Ecto neural progenitor cell (in vitro differentiated cells): ENCODE measurements around the gene GUCY2F.

Experiments used
- DNase-seq: peaks from one replicate; pipeline ENCODE4 v3.0.0-alpha.2; 2018; ENCODE audit warnings: low spot score

The GUCY2F gene

DNA sequence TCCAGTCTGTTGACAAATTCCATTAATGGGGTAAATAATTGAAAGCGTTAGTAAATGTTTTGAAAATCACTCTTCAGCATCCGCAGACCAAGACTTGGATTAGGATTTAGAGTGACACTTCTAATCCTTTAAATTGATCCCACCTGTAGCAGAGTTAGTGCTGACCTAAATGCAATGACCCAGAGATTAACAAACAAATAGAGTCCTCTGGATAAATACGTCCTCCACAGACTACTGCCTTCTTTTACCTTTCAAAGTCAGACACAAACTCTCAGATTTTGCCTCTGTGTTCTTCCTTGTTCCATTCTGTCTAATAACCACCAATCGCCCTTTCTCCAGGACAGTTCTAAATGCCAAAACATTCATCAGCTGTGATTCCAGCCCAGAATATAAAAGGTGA lies at the start of gene GUCY2F:
TSS of gene GUCY2F (minus strand) at position 101 of the 400 bp plus-strand sequence. CDS start 6,150 bp downstream, outside the sequence.
- DNase-seq = no peak

DNA sequence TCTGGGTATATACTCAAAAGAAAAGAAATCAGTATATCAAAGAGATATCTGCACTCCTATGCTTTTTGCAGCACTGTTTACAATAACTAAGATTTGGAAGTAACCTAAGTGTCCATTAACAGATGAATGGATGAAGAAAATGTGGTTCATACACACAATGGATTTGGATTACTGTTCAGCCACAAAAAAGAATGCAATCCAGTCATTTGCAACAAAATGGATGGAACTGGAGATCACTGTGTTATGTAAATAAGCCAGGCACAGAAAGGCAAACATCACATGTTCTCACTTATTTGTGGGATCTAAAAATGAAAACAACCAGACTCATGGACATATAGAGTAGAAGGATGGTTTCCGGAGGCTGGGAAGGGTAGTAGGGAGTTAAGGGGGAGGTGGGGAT lies 37.1 kb upstream of the GUCY2F start:
- DNase-seq = no peak

DNA sequence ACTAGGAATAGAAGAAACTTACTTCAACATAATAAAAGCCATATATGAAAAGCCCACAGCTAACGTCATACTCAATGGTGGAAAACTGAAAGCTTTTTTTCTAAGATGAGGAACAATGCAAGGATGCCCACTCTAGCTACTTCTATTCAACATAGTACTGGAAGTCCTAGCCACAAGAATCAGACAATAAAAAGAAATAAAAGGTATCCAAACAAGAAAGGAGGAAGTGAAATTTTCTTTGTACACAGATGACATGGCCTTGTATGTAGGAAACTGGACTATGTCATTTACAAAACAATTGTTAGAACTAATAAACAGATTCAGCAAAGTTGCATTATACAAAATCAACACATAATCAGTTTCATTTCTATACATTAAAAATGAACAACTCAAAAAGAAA lies 29.2 kb upstream of the GUCY2F start:
- DNase-seq = no peak

DNA sequence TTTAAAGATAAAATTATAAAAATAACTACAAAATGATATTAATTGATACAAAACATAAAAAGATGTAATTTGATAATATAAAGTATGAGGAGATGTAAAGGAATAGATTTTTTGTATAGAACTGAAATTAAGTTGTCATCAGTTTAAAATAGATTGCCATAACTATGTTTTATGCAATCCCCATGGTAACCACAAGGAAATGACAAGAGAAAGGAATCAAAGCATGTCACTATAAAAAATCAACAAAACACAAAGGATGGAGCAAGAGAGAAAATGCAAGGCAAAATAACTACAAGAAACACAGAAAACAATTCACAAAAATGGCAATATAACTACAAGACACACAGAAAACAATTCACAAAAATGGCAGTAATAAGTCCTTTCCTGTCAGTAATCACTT lies 27.0 kb upstream of the GUCY2F start:
- DNase-seq = no peak

DNA sequence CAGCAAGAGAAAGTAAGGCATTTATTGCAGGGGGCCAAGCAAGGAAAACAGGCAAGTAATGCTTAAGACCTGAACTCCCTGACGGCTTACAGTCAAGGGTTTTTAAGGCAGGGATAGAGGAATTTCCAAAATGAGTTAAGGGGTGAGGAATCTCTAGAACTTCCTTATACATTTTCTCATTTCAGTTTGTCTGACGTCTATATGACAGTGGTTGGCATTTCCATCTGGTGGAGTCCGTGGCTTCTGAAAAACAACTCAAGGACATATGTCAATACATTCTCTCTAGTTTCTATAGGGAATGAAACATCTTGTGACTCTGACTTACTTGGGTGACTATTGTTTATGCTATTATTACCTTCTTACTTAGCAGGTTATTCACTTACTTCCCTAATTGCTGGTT lies 19.3 kb upstream of the GUCY2F start:
- DNase-seq = no peak

DNA sequence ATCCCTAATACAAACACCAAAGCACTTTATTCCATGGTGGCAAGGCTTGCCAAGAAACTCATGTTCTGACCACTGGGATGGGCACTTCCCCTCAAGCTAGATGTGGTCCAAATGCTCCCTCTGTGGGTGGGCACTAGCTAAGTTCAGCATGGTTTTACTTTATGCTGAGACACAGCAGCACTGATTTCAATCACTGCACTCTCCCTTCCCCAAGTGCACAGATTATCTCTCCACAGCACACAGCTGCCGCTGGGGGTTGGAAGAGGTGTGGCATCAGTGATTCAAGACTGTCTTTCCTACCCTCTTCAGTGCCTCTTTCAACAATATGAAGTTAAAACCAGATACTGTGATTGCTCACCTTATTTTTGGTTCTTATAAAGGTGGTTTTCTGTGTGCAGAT lies 16.5 kb upstream of the GUCY2F start:
- DNase-seq = no peak

DNA sequence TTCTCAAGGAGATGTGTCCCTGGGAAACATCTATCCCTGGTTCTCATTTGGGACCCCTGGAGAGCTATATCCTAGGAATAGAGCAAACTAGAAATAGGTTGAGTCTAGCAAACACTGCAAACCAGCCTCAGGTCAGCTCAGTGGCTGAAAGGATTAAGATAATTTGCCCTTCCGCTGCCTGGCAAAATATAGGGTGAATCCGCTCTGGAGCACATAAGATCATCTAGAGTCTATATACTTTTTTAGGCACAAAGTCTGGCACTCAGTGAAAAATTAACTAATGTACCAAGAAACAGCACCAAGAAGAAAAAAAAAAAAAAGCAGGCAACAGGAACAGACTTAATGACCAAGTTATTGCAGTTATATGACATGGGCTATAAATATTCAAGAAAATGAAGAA lies 7.3 kb upstream of the GUCY2F start:
- no peak for DNase-seq

DNA sequence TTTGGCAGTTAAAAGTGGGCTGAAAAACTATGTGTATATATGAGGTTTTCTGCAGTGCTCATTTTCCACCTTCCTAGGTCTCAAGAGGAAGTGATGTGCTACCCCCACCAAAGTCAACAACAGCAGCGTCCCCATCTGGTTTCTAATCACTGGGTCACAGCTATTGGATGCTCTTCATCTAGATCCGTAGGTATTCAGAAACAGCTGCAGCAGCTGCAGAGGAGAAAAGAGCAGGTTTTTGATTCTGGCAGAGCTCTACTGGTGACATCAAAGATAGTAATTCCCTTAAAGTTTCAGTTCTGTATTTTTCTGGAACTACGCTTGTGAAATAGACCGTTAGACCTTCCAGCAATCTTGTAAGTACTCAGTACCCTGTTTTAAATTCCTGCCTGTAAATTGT lies 5.8 kb upstream of the GUCY2F start:
- no peak for DNase-seq

DNA sequence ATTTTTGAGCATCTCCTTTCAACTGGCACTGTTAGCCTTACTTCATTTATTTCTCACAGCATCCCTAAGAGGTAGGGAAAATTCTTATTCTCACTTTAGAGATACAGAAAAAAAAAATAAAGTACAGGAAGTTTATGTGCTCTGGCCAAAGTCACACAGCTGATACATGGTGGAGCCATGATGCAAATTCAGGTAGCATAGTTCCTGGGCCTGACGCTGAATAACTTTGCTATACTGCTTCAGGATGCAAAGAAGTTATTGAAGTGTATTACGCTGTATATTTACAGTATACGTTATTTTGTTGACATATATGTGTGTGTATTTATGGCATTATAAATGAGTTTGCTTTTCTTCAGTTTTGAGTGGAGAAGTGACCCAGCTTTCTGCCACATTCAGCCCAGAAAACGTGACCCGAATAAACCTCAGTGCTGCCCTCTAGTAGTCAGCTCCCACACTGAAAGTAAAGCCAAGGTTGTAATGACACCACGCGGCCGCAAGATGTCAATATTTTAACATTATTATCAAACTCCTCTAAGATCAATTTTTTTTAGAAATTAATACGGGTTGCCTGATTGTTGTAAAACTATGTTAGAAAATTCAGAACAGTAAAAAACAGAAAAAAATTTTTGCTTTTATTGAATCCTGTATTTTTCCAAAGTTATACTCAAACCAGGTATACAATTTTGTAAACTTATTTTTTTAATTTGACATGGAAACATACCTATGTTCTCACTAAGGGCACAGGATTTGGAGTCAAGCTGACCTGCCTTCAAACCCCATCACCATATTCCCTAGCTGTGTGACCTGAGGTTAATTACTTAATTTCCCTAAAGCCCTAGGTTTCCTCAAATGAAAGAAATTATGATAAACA lies 3.8 kb upstream of the GUCY2F start:
- peak; percentile 70 for DNase-seq

DNA sequence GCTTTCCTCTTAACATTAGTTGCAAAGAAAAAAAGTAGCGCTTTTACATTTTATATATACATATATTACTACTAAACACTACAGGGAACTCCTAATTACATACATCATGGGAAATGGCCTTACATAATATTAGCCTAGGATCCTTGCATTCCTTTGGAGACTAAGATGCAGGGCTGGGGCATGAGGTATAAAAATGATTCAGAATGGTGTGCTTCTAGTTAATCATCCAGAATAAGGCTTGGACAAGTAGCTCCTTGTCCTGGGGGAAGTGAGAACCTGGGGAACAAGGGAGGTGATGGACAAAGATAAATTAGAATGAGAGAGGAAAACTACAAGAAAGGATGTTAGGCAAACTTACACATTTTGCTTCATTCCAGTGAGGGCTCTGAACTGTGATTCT lies 3.0 kb upstream of the GUCY2F start:
- DNase-seq = no peak

DNA sequence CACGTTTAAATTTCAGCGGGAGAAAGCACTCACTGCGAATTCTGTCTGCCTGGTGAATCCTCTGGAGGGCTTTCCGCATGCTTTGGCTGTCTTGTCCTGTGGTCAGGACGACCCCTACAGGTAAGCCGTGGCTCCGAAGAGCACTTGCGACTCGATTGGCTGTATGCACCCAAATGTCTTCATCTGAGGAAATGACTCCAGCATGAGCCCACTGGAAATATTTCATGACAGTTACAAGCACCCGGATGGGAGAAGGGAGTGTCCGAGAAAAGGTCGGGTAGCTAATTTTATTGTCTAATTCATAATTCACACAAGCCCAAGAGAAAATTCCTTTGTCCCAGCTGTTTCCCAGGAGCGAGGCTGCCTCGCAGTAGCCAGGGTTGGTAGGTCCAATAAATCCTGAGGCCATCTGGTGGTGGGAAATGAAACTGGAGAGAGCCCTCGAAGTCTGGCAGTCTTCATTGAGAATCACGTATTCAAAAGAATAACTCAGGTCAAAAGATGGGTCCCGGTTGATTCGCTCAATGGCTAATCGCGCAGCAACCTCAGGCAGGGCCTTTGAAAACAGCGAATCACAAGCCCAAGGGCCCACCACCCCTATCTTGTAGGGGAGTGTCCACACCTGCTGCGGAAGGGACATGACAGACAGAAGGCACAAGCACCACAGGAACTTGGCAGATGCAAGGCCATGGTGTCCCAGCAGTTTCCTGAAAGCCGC lies 6.6 kb downstream of the GUCY2F start:
- DNase-seq = peak; percentile 83

DNA sequence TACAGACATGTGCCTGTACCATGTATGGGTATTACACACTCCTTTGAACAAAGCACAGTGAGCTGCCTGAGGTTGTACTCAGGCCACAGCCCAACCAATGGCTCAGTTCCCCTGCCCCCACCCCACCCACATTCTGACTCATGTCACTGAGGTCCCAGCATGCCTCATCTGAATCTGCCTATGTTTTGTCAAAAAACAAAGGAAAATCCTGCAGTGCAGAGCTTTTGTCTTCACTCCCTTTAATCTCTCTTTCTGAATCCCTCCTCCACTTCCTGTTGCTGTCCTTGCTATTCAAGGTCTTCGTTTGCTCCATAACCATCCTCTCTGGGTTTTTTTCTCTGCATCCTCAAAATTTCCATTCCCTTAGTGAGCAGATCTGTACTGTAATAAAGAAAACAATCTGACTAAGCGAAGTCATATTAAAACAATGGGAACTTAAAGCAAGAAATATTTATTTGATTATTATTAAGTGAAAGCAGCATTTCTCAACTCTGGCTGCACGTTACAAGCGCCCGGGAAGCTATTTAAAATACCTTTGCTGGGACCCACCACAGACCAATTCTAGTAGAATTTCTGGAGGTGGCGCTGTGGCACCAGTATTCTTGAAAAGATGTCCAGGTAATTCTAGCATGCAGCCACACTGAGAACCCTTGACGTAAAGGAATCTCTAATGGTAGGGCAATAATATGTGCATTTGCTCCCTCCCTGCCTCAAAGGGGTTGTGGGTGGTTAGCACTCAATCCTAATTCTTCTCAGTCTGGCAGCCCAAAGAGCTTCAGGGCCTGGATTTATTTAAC lies 8.7 kb downstream of the GUCY2F start:
- peak; percentile 57 for DNase-seq

DNA sequence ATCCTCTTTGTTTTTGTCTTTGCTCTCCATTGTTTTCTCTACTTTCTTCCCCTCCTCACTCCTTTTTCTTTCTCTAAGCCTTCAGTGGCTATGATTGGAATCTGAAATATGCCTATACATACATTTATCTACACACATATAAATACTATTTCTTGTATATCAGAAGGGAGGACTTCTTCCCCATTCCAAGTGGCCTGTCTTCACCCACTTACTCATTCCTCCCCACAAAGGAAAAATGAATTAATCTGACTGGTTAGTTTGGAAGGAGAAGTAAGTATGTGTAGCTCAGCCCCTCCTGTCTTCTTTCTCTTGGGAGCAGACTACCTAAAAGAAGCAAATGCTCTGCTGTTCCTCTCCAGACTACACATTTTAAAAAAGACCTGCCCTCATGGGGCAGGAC lies 17.7 kb downstream of the GUCY2F start:
- no peak for DNase-seq

DNA sequence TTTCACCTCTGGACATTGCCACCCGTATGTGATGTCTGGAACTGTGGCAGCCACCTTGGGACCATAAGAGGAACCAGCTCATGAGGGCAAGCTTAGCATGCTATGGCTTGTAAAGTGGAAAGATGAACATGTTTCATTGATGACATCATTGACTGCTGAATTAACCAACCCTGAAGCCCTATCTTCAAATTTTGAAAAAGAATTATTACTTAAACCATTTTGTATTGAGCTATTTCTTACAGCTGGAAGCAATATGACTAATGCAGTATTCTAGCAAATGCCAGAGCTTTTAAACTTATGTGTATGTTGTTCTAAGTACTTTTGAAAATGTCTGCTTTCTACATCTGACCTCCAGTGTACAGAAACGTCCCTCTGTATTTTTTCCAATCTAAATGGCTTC lies 18.1 kb downstream of the GUCY2F start:
- DNase-seq = no peak

DNA sequence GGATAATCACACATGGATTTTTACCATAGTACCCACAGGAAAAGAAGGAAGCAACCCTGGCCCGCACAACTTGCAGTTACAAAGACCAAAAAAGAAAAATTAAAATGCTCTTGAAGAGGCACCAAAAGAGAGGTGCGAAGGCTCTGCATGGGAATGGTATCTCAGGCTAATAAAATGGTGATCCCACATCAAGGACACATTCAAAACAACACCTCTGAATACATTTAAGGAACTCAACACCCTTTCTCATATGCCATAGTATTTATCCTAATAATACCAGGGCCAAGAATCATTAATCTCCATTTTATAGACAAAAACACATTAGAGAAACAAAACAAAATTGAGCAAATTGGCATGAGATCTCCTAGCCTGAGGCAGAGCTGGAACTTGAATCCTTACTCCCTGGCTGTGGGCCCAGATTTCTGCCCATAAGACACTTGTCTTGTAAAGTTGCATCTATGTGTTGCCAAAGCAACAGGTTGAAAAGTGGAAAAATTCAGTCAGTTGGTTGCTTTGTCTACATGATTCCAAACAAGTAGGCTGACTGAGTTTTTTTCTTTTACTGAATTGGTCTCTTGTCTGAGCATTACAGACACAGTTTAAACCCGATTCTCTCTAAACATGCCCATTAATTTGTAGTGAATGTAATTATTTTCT lies 33.5 kb downstream of the GUCY2F start:
- no peak for DNase-seq

DNA sequence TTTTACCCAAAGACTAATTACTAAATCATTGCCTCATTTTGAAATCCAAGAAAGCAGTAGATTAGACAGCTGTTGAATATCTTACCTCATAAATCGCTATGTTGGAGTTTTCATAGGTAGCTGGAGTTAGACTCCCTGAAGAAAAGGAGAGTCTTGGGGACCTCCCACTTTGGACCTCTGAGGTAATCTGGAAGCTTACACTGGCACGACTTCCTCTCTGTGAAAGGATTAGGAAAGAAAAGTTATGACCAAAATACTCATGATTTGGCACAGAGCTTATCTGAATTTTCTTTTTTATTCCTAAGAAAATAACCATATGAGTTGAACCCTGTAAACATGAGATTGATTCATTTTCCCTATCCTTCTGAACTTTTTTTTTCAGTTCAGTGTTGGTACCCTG lies 40.6 kb downstream of the GUCY2F start:
- no peak for DNase-seq

DNA sequence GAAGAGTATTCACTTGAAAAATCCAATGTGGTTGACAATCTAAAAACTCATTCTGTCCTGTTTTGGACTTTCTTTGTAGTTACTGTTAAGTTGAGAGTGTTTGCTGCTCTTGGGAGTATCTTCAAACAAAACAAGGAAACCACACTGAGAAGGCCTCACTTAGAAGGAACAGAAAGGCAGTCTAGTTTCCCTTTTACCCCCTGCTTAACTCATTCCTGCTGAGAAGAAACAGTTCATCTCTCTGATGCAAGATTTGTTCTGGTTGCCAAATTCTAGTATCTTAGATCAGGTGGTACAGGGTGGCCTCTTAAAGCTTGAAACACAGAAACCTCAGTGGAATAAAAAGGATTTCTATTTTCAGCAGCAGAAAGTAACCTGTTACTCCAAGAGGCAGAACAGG lies 41.4 kb downstream of the GUCY2F start:
- no peak for DNase-seq

DNA sequence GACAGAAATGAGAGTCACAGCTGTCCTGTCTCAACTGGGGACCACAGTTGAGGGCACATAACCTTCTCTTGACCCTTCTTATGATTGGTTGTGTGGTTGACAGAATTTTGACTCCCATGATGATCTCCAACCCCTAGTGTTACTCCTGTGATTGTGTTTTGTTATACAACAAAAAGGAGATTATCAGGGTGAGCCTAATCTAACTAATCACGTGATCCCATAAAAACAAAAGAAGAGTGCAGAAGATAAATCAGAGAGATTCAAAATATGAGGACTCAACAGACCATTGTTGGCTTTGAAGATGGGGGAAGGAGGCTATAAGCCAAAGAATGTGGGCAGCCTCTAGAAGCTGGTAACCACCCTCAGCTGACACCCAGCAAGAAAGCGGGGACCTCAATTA lies 72.7 kb downstream of the GUCY2F start:
- no peak for DNase-seq

DNA sequence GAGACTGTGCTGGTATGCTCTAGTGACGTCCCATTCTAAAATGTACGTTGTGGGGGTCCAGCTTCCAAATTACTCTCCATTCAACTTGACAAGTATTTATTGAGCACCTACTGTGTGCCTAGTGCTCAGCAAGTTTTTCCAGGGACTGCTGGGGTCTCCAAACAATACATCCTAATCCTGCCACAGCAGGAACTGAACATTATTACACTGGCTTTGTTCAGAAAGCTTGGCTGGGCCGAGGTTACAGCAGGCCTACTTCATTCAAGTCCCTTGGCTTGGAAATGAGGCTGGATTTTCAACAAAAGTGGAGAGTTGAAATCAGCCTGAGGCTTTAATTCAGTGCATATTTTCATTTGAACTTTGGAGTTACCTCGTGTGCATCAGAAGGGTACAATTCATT lies 78.0 kb downstream of the GUCY2F start:
- DNase-seq = peak; percentile 58

DNA sequence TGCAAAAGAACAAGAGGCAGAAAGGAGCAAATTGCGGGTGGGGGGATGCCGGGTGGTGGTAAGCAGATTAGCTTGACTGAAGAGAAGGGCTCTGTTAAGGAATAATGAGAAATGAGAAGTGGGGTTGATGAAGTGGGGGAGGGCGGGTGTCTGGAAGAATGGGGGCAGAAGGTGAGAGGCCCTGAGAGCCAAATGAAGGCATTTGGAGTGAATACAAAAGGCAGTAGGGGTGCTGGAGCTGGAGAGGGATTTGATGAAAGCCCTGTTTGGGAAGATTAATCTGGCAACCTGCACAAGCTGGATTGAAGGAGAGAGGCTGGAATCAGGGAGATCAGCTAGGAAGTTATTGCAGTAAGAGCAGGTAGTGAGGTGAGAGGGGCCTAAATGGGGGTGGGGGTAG lies 82.1 kb downstream of the GUCY2F start:
- peak; percentile 65 for DNase-seq

DNA sequence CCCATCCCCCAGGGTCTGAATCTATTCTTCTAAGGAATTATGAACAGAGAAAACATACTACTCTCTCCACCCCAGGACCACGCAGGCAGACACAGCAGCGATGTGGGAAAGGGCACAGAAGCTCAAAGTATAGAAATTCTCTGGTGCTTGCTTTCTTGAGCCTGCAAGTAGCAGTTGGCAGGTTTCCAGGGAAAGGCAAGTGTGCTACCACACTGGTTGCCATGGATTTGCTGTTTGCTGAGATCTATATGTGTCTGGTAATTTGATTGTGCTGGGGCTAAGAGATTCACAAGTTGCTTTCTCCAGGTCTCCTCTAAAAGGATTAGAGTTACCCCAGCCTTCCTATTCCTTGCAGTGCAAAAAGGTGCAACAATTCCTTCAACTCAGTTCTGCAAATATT lies 83.1 kb downstream of the GUCY2F start:
- no peak for DNase-seq

DNA sequence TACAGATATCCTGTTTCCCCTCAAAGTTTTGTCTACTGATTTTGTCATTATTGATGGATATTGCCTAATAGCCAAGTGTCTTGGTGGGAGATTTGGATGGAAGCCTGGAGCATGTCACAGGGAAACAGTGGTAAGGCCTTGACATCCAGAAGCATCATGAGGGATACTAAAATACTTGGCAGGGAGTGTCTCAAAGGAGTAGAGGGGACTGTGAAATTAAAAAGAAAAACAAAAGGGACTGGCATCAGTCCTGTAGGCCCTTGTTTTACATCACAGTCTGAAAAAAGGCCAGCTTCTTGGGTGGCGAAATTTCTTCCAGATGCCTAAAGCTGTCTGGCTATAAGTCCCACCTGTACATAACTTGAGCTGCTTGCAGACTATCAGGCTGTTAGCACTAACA lies 83.8 kb downstream of the GUCY2F start:
- DNase-seq = no peak
